ENCODE measurements around the gene SPRR2B.

- TF ChIP-seq, protein P1, sequence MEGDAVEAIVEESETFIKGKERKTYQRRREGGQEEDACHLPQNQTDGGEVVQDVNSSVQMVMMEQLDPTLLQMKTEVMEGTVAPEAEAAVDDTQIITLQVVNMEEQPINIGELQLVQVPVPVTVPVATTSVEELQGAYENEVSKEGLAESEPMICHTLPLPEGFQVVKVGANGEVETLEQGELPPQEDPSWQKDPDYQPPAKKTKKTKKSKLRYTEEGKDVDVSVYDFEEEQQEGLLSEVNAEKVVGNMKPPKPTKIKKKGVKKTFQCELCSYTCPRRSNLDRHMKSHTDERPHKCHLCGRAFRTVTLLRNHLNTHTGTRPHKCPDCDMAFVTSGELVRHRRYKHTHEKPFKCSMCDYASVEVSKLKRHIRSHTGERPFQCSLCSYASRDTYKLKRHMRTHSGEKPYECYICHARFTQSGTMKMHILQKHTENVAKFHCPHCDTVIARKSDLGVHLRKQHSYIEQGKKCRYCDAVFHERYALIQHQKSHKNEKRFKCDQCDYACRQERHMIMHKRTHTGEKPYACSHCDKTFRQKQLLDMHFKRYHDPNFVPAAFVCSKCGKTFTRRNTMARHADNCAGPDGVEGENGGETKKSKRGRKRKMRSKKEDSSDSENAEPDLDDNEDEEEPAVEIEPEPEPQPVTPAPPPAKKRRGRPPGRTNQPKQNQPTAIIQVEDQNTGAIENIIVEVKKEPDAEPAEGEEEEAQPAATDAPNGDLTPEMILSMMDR (IDR thresholded peaks at IDR 0.05), result no peak
- TF ChIP-seq POLR2A (IDR thresholded peaks at IDR 0.05), result no peak
Measured at GRCh38 chr1:153081736-153082135, 10.3 kb upstream of the SPRR2B start.

Measured in Peyer's patch (tissue), 4 donors.